ENCODE measurements around the gene NEGR1. TPM values are rescaled to one million over a fixed set of nuclear protein-coding genes. Genes with fewer than 3 reads are reported as not detected.

The NEGR1 gene
- total and polyA plus RNA-seq, 2 experiments from 2014 or later, result 0.57 to 0.94 TPM

DNA sequence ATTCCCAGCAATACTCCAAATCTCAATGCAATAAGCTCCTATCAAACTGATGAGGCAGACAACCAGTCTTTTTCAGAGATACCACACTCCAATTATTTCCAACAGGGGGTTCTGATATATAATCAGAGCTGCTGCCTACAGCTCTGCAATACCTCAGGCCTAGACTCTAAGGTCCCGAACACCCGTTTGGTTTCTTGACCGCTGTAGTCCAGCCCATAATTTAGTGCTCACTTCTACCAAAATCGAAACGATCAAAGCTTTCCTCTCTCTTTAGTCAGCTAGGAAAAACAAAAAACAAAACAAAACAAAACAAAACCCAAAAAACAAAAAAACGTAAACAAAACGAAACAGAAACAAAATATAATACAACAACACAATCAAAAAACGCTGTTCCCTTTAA is 453.0 kb downstream of the NEGR1 start (continued):
- TF ChIP-seq, protein P1, sequence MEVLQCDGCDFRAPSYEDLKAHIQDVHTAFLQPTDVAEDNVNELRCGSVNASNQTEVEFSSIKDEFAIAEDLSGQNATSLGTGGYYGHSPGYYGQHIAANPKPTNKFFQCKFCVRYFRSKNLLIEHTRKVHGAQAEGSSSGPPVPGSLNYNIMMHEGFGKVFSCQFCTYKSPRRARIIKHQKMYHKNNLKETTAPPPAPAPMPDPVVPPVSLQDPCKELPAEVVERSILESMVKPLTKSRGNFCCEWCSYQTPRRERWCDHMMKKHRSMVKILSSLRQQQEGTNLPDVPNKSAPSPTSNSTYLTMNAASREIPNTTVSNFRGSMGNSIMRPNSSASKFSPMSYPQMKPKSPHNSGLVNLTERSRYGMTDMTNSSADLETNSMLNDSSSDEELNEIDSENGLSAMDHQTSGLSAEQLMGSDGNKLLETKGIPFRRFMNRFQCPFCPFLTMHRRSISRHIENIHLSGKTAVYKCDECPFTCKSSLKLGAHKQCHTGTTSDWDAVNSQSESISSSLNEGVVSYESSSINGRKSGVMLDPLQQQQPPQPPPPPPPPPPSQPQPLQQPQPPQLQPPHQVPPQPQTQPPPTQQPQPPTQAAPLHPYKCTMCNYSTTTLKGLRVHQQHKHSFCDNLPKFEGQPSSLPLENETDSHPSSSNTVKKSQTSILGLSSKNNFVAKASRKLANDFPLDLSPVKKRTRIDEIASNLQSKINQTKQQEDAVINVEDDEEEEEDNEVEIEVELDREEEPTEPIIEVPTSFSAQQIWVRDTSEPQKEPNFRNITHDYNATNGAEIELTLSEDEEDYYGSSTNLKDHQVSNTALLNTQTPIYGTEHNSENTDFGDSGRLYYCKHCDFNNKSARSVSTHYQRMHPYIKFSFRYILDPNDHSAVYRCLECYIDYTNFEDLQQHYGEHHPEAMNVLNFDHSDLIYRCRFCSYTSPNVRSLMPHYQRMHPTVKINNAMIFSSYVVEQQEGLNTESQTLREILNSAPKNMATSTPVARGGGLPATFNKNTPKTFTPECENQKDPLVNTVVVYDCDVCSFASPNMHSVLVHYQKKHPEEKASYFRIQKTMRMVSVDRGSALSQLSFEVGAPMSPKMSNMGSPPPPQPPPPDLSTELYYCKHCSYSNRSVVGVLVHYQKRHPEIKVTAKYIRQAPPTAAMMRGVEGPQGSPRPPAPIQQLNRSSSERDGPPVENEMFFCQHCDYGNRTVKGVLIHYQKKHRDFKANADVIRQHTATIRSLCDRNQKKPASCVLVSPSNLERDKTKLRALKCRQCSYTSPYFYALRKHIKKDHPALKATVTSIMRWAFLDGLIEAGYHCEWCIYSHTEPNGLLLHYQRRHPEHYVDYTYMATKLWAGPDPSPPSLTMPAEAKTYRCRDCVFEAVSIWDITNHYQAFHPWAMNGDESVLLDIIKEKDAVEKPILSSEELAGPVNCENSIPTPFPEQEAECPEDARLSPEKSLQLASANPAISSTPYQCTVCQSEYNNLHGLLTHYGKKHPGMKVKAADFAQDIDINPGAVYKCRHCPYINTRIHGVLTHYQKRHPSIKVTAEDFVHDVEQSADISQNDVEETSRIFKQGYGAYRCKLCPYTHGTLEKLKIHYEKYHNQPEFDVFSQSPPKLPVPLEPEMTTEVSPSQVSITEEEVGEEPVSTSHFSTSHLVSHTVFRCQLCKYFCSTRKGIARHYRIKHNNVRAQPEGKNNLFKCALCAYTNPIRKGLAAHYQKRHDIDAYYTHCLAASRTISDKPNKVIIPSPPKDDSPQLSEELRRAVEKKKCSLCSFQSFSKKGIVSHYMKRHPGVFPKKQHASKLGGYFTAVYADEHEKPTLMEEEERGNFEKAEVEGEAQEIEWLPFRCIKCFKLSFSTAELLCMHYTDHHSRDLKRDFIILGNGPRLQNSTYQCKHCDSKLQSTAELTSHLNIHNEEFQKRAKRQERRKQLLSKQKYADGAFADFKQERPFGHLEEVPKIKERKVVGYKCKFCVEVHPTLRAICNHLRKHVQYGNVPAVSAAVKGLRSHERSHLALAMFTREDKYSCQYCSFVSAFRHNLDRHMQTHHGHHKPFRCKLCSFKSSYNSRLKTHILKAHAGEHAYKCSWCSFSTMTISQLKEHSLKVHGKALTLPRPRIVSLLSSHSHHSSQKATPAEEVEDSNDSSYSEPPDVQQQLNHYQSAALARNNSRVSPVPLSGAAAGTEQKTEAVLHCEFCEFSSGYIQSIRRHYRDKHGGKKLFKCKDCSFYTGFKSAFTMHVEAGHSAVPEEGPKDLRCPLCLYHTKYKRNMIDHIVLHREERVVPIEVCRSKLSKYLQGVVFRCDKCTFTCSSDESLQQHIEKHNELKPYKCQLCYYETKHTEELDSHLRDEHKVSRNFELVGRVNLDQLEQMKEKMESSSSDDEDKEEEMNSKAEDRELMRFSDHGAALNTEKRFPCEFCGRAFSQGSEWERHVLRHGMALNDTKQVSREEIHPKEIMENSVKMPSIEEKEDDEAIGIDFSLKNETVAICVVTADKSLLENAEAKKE (CRISPR knock-in tag; IDR thresholded peaks at IDR 0.05), result no peak
- TF ChIP-seq JUNB (IDR thresholded peaks at IDR 0.05; ENCODE audit: unreplicated experiment) (no peak), STAT1 (IDR thresholded peaks at IDR 0.05; ENCODE audit: unreplicated experiment) (no peak), ZNF331 (CRISPR knock-in tag; IDR thresholded peaks at IDR 0.05; ENCODE audit: low read depth) (no peak), CREB1 (CRISPR knock-in tag; IDR thresholded peaks at IDR 0.05; ENCODE audit: low read depth) (no peak), EZH2 (IDR thresholded peaks at IDR 0.05; ENCODE audit: low read depth, unreplicated experiment) (no peak), ZNF114 (CRISPR knock-in tag; IDR thresholded peaks at IDR 0.05) (no peak)
- TF ChIP-seq, protein P2, sequence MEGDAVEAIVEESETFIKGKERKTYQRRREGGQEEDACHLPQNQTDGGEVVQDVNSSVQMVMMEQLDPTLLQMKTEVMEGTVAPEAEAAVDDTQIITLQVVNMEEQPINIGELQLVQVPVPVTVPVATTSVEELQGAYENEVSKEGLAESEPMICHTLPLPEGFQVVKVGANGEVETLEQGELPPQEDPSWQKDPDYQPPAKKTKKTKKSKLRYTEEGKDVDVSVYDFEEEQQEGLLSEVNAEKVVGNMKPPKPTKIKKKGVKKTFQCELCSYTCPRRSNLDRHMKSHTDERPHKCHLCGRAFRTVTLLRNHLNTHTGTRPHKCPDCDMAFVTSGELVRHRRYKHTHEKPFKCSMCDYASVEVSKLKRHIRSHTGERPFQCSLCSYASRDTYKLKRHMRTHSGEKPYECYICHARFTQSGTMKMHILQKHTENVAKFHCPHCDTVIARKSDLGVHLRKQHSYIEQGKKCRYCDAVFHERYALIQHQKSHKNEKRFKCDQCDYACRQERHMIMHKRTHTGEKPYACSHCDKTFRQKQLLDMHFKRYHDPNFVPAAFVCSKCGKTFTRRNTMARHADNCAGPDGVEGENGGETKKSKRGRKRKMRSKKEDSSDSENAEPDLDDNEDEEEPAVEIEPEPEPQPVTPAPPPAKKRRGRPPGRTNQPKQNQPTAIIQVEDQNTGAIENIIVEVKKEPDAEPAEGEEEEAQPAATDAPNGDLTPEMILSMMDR (conservative IDR thresholded peaks at IDR 0.05; ENCODE audit: low read depth in 2 of 2), result no peak
- TF ChIP-seq, protein P3, sequence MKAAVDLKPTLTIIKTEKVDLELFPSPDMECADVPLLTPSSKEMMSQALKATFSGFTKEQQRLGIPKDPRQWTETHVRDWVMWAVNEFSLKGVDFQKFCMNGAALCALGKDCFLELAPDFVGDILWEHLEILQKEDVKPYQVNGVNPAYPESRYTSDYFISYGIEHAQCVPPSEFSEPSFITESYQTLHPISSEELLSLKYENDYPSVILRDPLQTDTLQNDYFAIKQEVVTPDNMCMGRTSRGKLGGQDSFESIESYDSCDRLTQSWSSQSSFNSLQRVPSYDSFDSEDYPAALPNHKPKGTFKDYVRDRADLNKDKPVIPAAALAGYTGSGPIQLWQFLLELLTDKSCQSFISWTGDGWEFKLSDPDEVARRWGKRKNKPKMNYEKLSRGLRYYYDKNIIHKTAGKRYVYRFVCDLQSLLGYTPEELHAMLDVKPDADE (IDR thresholded peaks at IDR 0.05), result no peak

Data from GM23338 (cell line).